DMS114 treated with DMSO at 0.1 percent for 48 hours (cell line): ENCODE results near the gene PRKCG.

Source experiments
- DNase-seq: peaks from one replicate; lab custom pipeline; 2025; ENCODE audit not compliant: unreplicated experiment; lab: John Stamatoyannopoulos, UW

The PRKCG gene

DNA sequence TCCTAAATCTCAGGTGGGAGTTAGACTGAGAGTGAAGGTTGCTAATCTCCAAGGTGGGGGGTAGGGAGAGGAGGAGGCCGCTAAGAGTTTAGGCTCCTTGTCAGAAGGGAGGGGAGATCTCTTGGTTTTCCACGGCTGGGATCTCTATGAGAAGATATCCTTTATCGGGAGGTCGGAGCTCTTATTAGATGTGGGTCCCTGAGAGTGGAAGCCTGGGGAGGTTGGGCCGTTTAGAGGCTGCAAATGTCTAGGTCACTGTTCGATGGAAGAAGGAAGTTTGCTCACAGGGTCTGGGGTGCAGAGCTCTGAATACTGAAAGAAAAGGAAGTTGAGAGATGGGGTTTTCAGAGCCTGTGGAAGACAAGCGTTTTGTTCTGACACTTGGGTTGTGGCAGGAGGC, 10.5 kb upstream of the PRKCG start:
- no peak for DNase-seq

DNA sequence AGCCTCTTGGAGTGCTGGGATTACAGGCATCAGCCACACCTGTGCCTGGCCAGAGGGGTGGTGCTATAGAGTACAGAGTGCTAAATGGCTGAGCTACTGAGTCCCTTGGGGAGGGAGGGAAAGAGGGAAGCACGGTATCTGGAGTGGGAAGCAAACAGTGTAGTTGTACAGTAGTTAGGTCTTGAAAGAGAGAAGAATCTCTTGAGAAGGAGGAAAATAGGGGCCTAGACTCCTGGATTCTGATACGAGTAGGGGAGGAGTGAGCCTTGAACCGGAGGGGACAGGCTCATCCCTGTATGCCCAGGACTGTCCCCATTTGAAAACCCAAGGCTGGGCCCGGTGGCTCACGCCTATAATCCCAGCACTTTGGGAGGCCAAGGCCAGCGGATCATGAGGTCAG, 9.2 kb upstream of the PRKCG start:
- DNase-seq: no peak

DNA sequence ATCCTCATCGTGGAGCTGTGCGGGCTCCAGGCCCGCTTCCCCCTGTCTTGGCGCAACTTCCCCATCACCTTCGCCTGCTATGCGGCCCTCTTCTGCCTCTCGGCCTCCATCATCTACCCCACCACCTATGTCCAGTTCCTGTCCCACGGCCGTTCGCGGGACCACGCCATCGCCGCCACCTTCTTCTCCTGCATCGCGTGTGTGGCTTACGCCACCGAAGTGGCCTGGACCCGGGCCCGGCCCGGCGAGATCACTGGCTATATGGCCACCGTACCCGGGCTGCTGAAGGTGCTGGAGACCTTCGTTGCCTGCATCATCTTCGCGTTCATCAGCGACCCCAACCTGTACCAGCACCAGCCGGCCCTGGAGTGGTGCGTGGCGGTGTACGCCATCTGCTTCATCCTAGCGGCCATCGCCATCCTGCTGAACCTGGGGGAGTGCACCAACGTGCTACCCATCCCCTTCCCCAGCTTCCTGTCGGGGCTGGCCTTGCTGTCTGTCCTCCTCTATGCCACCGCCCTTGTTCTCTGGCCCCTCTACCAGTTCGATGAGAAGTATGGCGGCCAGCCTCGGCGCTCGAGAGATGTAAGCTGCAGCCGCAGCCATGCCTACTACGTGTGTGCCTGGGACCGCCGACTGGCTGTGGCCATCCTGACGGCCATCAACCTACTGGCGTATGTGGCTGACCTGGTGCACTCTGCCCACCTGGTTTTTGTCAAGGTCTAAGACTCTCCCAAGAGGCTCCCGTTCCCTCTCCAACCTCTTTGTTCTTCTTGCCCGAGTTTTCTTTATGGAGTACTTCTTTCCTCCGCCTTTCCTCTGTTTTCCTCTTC, 8.0 kb upstream of the PRKCG start:
- DNase-seq: no peak

DNA sequence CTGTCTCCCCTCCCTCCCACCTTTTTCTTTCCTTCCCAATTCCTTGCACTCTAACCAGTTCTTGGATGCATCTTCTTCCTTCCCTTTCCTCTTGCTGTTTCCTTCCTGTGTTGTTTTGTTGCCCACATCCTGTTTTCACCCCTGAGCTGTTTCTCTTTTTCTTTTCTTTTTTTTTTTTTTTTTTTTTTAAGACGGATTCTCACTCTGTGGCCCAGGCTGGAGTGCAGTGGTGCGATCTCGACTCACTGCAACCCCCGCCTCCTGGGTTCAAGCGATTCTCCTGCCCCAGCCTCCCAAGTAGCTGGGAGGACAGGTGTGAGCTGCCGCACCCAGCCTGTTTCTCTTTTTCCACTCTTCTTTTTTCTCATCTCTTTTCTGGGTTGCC, 7.4 kb upstream of the PRKCG start:
- no peak for DNase-seq

GRCh38 chr19:53875602-53876325, 6.2 kb upstream of the PRKCG start:
- DNase-seq: no peak

GRCh38 chr19:53876651-53877224, 5.3 kb upstream of the PRKCG start:
- DNase-seq: no peak

DNA sequence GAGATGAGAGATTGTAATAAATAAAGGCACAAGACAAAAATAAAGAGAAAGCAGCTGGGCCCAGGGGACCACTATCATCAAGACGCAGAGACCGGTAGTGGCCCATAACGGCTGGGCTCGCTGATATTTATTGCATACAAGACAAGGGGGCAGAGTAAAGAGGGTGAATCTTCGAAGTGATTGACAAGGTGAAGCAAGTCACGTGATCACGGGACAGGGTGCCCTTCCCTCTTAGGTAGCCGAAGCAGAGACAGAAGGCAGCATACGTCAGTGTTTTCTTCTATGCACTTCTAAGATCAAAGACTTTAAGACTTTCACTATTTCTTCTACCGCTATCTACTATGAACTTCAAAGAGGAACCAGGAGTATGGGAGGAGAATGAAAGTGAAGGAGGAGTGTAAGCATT, 4.6 kb upstream of the PRKCG start:
- no peak for DNase-seq

GRCh38 chr19:53878776-53879139, 3.2 kb upstream of the PRKCG start:
- no peak for DNase-seq

DNA sequence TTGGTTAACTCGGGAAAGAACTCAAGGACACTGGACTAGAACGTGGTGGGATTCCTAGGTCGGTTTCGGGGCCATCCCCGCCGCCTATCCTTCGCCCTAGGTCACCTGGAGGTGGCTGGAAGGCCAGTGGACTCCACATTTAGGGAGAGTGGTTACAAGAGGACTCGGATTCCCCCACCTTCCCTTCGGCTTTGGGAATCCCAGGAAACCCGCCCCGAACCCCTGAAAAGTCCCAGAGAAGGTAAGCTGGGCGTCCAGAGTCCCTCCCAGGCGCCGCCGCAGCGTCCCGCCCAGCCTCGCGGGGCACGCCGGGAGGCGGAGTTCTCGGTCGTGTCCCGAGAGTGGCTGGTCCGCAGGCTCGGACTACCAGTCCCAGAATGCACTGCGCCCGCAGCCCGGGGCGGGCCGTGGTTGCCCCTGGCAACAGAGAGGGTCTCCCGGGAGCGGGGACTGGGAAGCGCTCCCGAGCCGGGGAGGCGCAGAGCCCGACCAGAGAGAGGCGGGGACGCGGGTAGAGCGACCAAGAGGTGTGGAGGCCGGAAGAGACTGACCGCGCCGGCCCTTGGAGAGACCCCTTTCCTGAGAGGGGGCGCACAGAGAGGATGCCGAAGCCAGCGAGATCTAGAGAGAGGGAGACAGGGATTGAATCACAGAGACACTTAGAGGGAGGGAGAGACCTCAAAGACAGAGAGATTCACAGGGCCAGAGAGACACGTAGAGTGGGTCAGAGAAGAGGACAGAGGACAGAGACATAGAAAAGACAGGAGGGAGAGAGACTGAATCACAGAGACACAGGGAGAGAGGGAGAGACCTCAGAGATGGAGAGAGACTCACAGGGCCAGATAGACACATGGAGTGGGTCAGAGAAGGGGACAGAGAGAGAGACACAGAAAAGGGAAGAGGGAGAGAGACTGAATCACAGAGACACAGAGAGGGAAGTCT, 2.6 kb upstream of the PRKCG start:
- DNase-seq: peak; percentile 91

- no peak for DNase-seq
Observed at GRCh38 chr19:53880711-53881481, 1.1 kb upstream of the PRKCG start.

- DNase-seq: no peak
Observed at GRCh38 chr19:53882391-53883050, 524 bp downstream of the PRKCG start.

DNA sequence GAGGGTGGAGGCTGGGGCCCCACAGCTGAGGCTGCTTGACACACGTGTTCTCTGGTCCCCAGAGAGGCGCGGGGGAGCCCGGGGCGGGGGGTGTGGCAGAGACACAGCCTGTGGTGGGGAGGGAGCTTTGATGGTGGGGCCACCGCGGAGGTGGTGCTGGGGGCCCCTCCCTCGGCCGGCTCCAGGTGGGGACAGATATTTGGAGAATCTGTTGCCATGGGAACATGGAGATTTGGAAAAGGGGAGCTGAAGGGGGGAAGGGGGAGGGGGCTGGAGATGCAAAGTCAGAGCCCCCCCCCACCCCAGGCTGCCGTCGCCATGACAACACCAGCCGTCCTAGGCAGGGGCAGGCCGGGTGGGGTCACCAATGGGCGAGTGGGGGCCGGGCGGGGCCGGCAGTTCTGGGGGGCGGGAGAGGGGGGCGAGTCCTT, 1.2 kb downstream of the PRKCG start:
- DNase-seq: no peak

GRCh38 chr19:53883741-53884140, 1.7 kb downstream of the PRKCG start:
- DNase-seq: no peak

- no peak for DNase-seq
Observed at GRCh38 chr19:53884256-53884655, 2.3 kb downstream of the PRKCG start.

- no peak for DNase-seq
Observed at GRCh38 chr19:53885036-53885435, 3.0 kb downstream of the PRKCG start.

DNA sequence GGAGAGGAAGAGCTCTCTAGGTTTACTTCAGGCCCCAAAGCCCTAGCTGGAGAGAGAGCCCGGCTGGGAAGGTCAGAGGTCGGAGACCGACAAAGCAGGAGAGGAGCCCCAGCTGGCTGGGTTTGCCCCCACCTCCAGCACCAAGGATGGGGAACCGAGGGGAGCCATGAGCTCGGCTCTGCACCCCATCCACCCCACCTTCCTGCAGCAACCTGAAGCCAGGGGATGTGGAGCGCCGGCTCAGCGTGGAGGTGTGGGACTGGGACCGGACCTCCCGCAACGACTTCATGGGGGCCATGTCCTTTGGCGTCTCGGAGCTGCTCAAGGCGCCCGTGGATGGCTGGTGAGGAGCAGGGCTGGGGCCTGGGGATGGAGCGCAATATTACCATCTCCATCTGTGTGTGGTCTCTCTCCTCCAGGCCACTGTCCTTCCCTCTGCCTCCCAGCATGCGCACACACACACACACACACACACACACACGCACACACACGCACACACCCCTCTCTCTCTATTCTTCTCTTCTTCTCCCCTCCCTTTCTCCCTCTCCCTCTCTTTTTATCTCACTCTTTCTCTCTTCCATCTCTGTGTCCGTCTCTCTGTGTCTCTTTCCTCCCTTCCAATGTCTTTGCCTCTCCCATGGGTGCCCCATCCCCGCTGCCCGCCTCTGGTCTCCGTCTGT, 10.4 kb downstream of the PRKCG start:
- DNase-seq: no peak

DNA sequence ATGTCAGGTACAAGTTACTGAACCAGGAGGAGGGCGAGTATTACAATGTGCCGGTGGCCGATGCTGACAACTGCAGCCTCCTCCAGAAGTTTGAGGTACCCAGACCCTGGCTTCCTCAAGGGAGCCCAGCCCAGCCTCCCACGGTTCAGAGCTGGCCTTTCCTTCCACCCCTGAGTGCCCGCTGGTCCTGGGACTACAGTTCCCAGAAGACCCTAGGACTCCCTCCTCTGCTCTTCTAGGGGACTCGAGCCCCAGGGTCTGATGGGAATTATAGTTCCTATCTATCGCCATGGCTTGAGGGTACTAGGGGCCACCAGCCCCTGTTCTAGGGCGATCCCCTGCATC, 11.0 kb downstream of the PRKCG start:
- DNase-seq: peak; percentile 53

- DNase-seq: no peak
Observed at GRCh38 chr19:53894707-53895106, 12.7 kb downstream of the PRKCG start.

GRCh38 chr19:53896682-53897081, 14.7 kb downstream of the PRKCG start:
- no peak for DNase-seq
